H1 (cell line): Measurements from ENCODE around the gene PHEX. TPM values are rescaled to one million over a fixed set of nuclear protein-coding genes. Genes with fewer than 3 reads are reported as not detected.

Source experiments
- BACH1 ChIP-seq: IDR thresholded peaks from 2 replicates; pipeline ENCODE4 v1.6.1; 2012; ENCODE audit warnings: low read length, improper control_type of control experiment
- BCL11A ChIP-seq, 2 experiments: IDR thresholded peaks; one replicate each; pipeline ENCODE4 v1.6.1; 2011; ENCODE audit warnings: low read depth in 2 of 2, low read length in 2 of 2, mild to moderate bottlenecking in 2 of 2
- CBX5 ChIP-seq: fragments of 300-800, 300-1000 bp; sonication (generic); IDR thresholded peaks from 2 replicates; pipeline ENCODE4 v1.7.1; 2016; ENCODE audit warnings: antibody characterized with exemption, low read length, low read depth
- EGR1 ChIP-seq: IDR thresholded peaks from 2 replicates; pipeline ENCODE4 v1.6.1; 2011; ENCODE audit warnings: low read depth, low read length, borderline replicate concordance
- HDAC6 ChIP-seq: IDR thresholded peaks from one replicate; pipeline ENCODE4 v1.7.1; 2012; ENCODE audit warnings: low read depth, mild to moderate bottlenecking, inconsistent platforms, low read length, moderate library complexity
- POLR2AphosphoS5 ChIP-seq: IDR thresholded peaks from 2 replicates; pipeline ENCODE4 v1.6.1; 2011; ENCODE audit warnings: low read depth, low read length
- POU5F1 ChIP-seq: IDR thresholded peaks from 2 replicates; pipeline ENCODE4 v1.6.1; 2011; ENCODE audit warnings: low read depth, mild to moderate bottlenecking, low read length, moderate library complexity
- RAD21 ChIP-seq, 2 experiments: IDR thresholded peaks in 1 of 2; conservative IDR thresholded peaks in 1 of 2; 2 replicates each; pipeline ENCODE4 v1.6.1; 2011; ENCODE audit warnings: low read depth in 2 of 2, low read length in 2 of 2, improper control_type of control experiment in 1 of 2, inconsistent platforms in 1 of 2, mild to moderate bottlenecking in 1 of 2, moderate library complexity in 1 of 2
- polyA plus RNA-seq, 7 experiments: library from polyadenylated mRNA; depleted of rRNA in 3 of 7; stranded (reverse) in 5 of 7; unstranded in 2 of 7; fragments of >200 nt in 5 of 7; fragments of 200-250 nt in 2 of 7; gene quantifications; 1 replicate in 5 of 7; 2 replicates in 1 of 7; 4 replicates in 1 of 7; pipeline versions ENCODE4 v1.2.1 to v1.2.3, GENCODE V29; 2011 to 2013; ENCODE audit warnings: missing spikeins in 2 of 7, mixed read lengths in 2 of 7
- total RNA-seq: library from RNA; stranded (reverse); fragmentation: NEBNext Ultra II Directional; extraction: Animal tissue kit (Norgen Biotek cat#: 25700); gene quantifications from 2 replicates; pipeline ENCODE4 v1.2.1, GENCODE V29; 2021
- TF ChIP-seq, protein P1 (sequence below): fragments of 300-600 bp; sonication (generic); IDR thresholded peaks from 2 replicates; pipeline ENCODE4 v1.7.1; 2012; ENCODE audit warnings: low read length, moderate library complexity, mild to moderate bottlenecking, inconsistent platforms; ENCODE audit not compliant: insufficient replicate concordance
- TF ChIP-seq, protein P2 (sequence below): IDR thresholded peaks from 2 replicates; pipeline ENCODE4 v1.6.1; 2011; ENCODE audit warnings: low read depth, mild to moderate bottlenecking, low read length; ENCODE audit not compliant: insufficient read depth

PHEX gene
- total and polyA plus RNA-seq, 2 of the 8 experiments (the other 6 are each of a cell fraction or from before 2014, with no cell fraction given): 0.03 to 0.11 TPM

DNA sequence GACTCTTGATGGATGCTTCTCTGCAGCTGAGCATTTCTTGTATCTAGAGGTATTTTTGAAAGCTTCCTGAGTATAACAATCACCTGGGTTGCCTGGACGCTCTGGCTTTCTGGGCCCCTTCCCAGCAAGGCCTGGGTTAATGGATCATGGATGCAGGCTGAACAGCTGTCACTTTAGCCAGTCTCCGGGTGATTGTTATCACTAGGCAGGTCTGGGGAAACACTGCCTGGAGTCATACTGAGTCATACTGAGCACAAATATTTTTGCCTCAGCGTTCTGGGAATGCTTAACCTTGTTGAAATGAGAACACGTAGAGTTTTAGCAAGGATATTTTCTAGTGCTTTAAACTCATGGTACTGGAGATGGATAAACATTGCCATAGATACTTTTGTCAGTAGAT lies 102.6 kb downstream of the PHEX start (continued):
- TF ChIP-seq, protein P1, sequence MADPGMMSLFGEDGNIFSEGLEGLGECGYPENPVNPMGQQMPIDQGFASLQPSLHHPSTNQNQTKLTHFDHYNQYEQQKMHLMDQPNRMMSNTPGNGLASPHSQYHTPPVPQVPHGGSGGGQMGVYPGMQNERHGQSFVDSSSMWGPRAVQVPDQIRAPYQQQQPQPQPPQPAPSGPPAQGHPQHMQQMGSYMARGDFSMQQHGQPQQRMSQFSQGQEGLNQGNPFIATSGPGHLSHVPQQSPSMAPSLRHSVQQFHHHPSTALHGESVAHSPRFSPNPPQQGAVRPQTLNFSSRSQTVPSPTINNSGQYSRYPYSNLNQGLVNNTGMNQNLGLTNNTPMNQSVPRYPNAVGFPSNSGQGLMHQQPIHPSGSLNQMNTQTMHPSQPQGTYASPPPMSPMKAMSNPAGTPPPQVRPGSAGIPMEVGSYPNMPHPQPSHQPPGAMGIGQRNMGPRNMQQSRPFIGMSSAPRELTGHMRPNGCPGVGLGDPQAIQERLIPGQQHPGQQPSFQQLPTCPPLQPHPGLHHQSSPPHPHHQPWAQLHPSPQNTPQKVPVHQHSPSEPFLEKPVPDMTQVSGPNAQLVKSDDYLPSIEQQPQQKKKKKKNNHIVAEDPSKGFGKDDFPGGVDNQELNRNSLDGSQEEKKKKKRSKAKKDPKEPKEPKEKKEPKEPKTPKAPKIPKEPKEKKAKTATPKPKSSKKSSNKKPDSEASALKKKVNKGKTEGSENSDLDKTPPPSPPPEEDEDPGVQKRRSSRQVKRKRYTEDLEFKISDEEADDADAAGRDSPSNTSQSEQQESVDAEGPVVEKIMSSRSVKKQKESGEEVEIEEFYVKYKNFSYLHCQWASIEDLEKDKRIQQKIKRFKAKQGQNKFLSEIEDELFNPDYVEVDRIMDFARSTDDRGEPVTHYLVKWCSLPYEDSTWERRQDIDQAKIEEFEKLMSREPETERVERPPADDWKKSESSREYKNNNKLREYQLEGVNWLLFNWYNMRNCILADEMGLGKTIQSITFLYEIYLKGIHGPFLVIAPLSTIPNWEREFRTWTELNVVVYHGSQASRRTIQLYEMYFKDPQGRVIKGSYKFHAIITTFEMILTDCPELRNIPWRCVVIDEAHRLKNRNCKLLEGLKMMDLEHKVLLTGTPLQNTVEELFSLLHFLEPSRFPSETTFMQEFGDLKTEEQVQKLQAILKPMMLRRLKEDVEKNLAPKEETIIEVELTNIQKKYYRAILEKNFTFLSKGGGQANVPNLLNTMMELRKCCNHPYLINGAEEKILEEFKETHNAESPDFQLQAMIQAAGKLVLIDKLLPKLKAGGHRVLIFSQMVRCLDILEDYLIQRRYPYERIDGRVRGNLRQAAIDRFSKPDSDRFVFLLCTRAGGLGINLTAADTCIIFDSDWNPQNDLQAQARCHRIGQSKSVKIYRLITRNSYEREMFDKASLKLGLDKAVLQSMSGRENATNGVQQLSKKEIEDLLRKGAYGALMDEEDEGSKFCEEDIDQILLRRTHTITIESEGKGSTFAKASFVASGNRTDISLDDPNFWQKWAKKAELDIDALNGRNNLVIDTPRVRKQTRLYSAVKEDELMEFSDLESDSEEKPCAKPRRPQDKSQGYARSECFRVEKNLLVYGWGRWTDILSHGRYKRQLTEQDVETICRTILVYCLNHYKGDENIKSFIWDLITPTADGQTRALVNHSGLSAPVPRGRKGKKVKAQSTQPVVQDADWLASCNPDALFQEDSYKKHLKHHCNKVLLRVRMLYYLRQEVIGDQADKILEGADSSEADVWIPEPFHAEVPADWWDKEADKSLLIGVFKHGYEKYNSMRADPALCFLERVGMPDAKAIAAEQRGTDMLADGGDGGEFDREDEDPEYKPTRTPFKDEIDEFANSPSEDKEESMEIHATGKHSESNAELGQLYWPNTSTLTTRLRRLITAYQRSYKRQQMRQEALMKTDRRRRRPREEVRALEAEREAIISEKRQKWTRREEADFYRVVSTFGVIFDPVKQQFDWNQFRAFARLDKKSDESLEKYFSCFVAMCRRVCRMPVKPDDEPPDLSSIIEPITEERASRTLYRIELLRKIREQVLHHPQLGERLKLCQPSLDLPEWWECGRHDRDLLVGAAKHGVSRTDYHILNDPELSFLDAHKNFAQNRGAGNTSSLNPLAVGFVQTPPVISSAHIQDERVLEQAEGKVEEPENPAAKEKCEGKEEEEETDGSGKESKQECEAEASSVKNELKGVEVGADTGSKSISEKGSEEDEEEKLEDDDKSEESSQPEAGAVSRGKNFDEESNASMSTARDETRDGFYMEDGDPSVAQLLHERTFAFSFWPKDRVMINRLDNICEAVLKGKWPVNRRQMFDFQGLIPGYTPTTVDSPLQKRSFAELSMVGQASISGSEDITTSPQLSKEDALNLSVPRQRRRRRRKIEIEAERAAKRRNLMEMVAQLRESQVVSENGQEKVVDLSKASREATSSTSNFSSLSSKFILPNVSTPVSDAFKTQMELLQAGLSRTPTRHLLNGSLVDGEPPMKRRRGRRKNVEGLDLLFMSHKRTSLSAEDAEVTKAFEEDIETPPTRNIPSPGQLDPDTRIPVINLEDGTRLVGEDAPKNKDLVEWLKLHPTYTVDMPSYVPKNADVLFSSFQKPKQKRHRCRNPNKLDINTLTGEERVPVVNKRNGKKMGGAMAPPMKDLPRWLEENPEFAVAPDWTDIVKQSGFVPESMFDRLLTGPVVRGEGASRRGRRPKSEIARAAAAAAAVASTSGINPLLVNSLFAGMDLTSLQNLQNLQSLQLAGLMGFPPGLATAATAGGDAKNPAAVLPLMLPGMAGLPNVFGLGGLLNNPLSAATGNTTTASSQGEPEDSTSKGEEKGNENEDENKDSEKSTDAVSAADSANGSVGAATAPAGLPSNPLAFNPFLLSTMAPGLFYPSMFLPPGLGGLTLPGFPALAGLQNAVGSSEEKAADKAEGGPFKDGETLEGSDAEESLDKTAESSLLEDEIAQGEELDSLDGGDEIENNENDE: no peak
- TF ChIP-seq HDAC6 (no peak), POU5F1 (no peak), BCL11A (IDR thresholded peaks at IDR 0.05; ENCODE audit: low read depth in 2 of 2, low read length in 2 of 2) (no peak), RAD21 (IDR thresholded peaks at IDR 0.05 in 1 of 2, conservative IDR thresholded peaks at IDR 0.05 in 1 of 2; ENCODE audit: low read depth in 2 of 2, low read length in 2 of 2) (no peak), EGR1 (no peak), CBX5 (no peak), BACH1 (no peak), POLR2AphosphoS5 (no peak)
- TF ChIP-seq, protein P2, sequence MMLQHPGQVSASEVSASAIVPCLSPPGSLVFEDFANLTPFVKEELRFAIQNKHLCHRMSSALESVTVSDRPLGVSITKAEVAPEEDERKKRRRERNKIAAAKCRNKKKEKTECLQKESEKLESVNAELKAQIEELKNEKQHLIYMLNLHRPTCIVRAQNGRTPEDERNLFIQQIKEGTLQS: no peak
- TF ChIP-seq, all 59 proteins: peak for 0
